Liver (tissue), 9 donors: ENCODE measurements around the gene RNF145. TPM values are rescaled to one million over a fixed set of nuclear protein-coding genes. Genes with fewer than 3 reads are reported as not detected.

ENCODE experiments used
- DNase-seq: peaks from one replicate; pipeline ENCODE4 v3.0.0-alpha.2; 2017; ENCODE audit warnings: low spot score
- H3K27ac ChIP-seq, 2 donors: one replicate each; pipeline ENCODE4 v1.7.0; 2013; ENCODE audit warnings: inconsistent platforms in 2 of 2, low read length in 2 of 2, control low read depth in 1 of 2, low read depth in 1 of 2, mild to moderate bottlenecking in 1 of 2
- H3K27me3 ChIP-seq, 4 donors: one replicate each; pipeline versions ENCODE4 v1.6.1 to v1.7.0; 2013; ENCODE audit warnings: low read length in 3 of 4, inconsistent platforms in 1 of 4, mild to moderate bottlenecking in 1 of 4, moderate library complexity in 1 of 4; ENCODE audit not compliant: control insufficient read depth in 4 of 4, insufficient read depth in 4 of 4
- H3K36me3 ChIP-seq, 4 donors: one replicate each; pipeline versions ENCODE4 v1.6.1 to v1.7.0; 2013; ENCODE audit warnings: low read length in 3 of 4, mild to moderate bottlenecking in 3 of 4, low read depth in 1 of 4, moderate library complexity in 1 of 4; ENCODE audit not compliant: control insufficient read depth in 4 of 4, insufficient read depth in 3 of 4
- H3K4me1 ChIP-seq, 4 donors: one replicate each; pipeline versions ENCODE4 v1.6.1 to v1.7.0; 2013; ENCODE audit warnings: low read length in 3 of 4, mild to moderate bottlenecking in 3 of 4, moderate library complexity in 1 of 4; ENCODE audit not compliant: control insufficient read depth in 4 of 4, insufficient read depth in 4 of 4
- H3K4me3 ChIP-seq, 3 donors: one replicate each; pipeline versions ENCODE4 v1.6.1 to v1.7.0; 2013; ENCODE audit warnings: low read length in 3 of 3, control low read depth in 1 of 3, low read depth in 1 of 3, mild to moderate bottlenecking in 1 of 3
- H3K9ac ChIP-seq, 2 donors: one replicate each; pipeline ENCODE4 v1.7.0; 2013; ENCODE audit warnings: low read length in 2 of 2, mild to moderate bottlenecking in 2 of 2, moderate library complexity in 2 of 2, control low read depth in 1 of 2, low read depth in 1 of 2
- H3K9me3 ChIP-seq, 4 donors: one replicate each; pipeline versions ENCODE4 v1.6.1 to v1.7.0; 2013; ENCODE audit warnings: low read length in 3 of 4; ENCODE audit not compliant: control insufficient read depth in 4 of 4
- CTCF ChIP-seq: fragments of 150-350 bp; IDR thresholded peaks from 2 replicates; pipeline ENCODE4 v1.5.1; 2017; ENCODE audit warnings: improper control_type of control experiment, low read depth, low read length; ENCODE audit not compliant: missing input control
- FOXA1 ChIP-seq: IDR thresholded peaks from 2 replicates; pipeline ENCODE4 v1.6.1; 2016; ENCODE audit warnings: antibody characterized with exemption
- FOXA2 ChIP-seq: IDR thresholded peaks from 2 replicates; pipeline ENCODE4 v1.6.1; 2016; ENCODE audit warnings: antibody characterized with exemption
- GABPA ChIP-seq, 2 donors: IDR thresholded peaks in 1 of 2; conservative IDR thresholded peaks in 1 of 2; 2 replicates each; pipeline ENCODE4 v1.6.1; 2016; ENCODE audit warnings: antibody characterized with exemption in 2 of 2, mild to moderate bottlenecking in 1 of 2, moderate library complexity in 1 of 2
- HNF4A ChIP-seq, 2 donors: conservative IDR thresholded peaks; 2 replicates each; pipeline ENCODE4 v1.6.1; 2016; ENCODE audit warnings: antibody characterized with exemption in 2 of 2, mild to moderate bottlenecking in 2 of 2
- HNF4G ChIP-seq: IDR thresholded peaks from 2 replicates; pipeline ENCODE4 v1.6.1; 2016; ENCODE audit warnings: antibody characterized with exemption
- JUND ChIP-seq, 2 donors: IDR thresholded peaks; 2 replicates each; pipeline ENCODE4 v1.6.1; 2016; ENCODE audit warnings: antibody characterized with exemption in 2 of 2
- MAX ChIP-seq: IDR thresholded peaks from 2 replicates; pipeline ENCODE4 v1.6.1; 2016; ENCODE audit warnings: antibody characterized with exemption
- NR2F2 ChIP-seq: IDR thresholded peaks from 2 replicates; pipeline ENCODE4 v1.6.1; 2016; ENCODE audit warnings: antibody characterized with exemption
- RAD21 ChIP-seq, 2 donors: IDR thresholded peaks; 2 replicates each; pipeline ENCODE4 v1.6.1; 2016; ENCODE audit warnings: antibody characterized with exemption in 2 of 2, mild to moderate bottlenecking in 2 of 2
- REST ChIP-seq: IDR thresholded peaks from 2 replicates; pipeline ENCODE4 v1.6.1; 2016; ENCODE audit warnings: antibody characterized with exemption, mild to moderate bottlenecking
- RXRA ChIP-seq, 2 donors: IDR thresholded peaks; 2 replicates each; pipeline ENCODE4 v1.6.1; 2017 to 2018; ENCODE audit warnings: antibody characterized with exemption in 2 of 2, mild to moderate bottlenecking in 1 of 2
- SP1 ChIP-seq: IDR thresholded peaks from 2 replicates; pipeline ENCODE4 v1.6.1; 2018; ENCODE audit warnings: antibody characterized with exemption, mild to moderate bottlenecking
- TAF1 ChIP-seq: conservative IDR thresholded peaks from 2 replicates; pipeline ENCODE4 v1.6.1; 2016; ENCODE audit warnings: antibody characterized with exemption, mild to moderate bottlenecking
- YY1 ChIP-seq: IDR thresholded peaks from 2 replicates; pipeline ENCODE4 v1.6.1; 2016; ENCODE audit warnings: antibody characterized with exemption, mild to moderate bottlenecking
- WGBS: extraction: QIAGEN DNeasy Blood & Tissue Kit; methylation state at CpG from one replicate; pipeline ENCODE4 v1.1.7; 2013; 5-methylcytosine and 5-hydroxymethylcytosine counted together
- polyA plus RNA-seq, 2 donors: library from polyadenylated mRNA; stranded (reverse) in 1 of 2; unstranded in 1 of 2; fragments of 200-250 nt in 1 of 2; fragments of >200 nt in 1 of 2; fragmentation: Nextera tagmentation in 1 of 2; extraction: Ambion mirVana in 1 of 2; gene quantifications; one replicate each; pipeline versions ENCODE4 v1.2.1 to v1.2.3, GENCODE V29; 2013 to 2015
- total RNA-seq, 2 donors: library from RNA; depleted of rRNA; stranded (reverse); fragments of >200 nt; gene quantifications; one replicate each; pipeline ENCODE4 v1.2.3, GENCODE V29; 2014
- TF ChIP-seq, protein P1 (sequence below): IDR thresholded peaks from 2 replicates; pipeline ENCODE4 v1.6.1; 2016; ENCODE audit warnings: antibody characterized with exemption
- TF ChIP-seq, protein P2 (sequence below): IDR thresholded peaks from 2 replicates; pipeline ENCODE4 v1.6.1; 2016; ENCODE audit warnings: antibody characterized with exemption
- donor health status: healthy.
- donor health status: healthy.
- donor health status: healthy.
- donor health status: healthy.
- donor health status: healthy.

The RNF145 gene
- total and polyA plus RNA-seq, 4 donors, result 2.9 to 34.6 (median 11.7) TPM

GRCh38 chr5:159208514-159209437 lies 577 bp downstream of the RNF145 start:
- peak overlapping the region; percentile 86 to 97 (median 88) for H3K4me3 ChIP-seq
- H3K27ac ChIP-seq, result peak overlapping the region; percentile 83 to 90
- H3K9ac ChIP-seq, result peak overlapping the region; percentile 68 to 87
- no peaks in the 10 kb centered on the region for H3K9me3 ChIP-seq
- H3K36me3 ChIP-seq, result no peaks in the 10 kb centered on the region
- H3K4me1 ChIP-seq, result peaks cover 2 to 20% (median 13%) of the 10 kb centered on the region in 4 donors
- H3K27me3 ChIP-seq, result no peaks in the 10 kb centered on the region
- WGBS, result under 1% methylated on average over 65 of the region's 65 CpGs
- DNase-seq, result peak; percentile 50
- no peak for TF ChIP-seq REST
- no peak for TF ChIP-seq FOXA2
- no peak for TF ChIP-seq HNF4G
- TF ChIP-seq RXRA (IDR thresholded peaks at IDR 0.05), result no peak
- TF ChIP-seq MAX, result no peak
- TF ChIP-seq FOXA1, result no peak

DNA sequence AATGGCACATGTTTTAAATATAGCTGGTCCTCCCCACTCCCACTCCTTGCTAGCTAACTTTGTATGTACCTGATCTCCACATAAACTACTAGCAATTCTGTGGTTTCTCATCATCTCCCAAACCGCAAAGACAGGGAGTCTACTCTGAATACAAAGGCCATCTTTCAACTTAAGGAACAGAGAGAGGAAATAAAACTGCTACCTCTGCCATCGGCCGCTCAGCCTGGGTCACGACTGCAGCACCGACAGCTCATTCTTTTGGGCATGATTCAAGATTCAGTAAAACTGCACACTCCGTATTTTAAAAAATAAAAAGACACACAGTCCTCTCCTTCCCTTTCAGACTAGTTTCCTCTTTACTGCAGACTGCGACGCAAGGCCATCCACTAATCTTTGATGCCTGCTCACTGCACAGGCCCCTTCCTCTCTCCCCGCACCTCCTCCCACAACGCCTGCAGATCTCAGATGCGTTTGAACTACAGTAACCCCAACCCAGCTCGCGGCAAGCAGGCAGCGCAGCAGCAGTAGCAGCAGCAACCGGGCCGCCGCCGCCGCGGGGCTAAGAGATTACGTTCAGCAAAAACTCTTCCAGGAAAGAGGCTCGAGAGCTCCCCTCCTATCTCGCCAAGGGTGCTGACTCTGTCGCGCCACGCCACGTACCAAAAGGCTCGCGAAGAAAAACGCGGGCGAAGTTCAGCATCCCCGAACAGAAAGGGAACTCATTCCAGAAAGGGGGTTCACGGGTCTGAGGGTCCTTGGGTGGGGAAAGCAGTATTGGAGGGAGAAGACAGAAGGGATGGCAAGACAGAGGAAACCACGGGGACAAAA lies 1.5 kb downstream of the RNF145 start:
- H3K9ac ChIP-seq, result peak overlapping the region; percentile 68 to 87
- peak; percentile 83 for DNase-seq
- H3K4me1 ChIP-seq, result peaks cover 2 to 20% (median 13%) of the 10 kb centered on the region in 4 donors
- peak overlapping the region; percentile 83 to 90 for H3K27ac ChIP-seq
- no peaks in the 10 kb centered on the region for H3K27me3 ChIP-seq
- H3K9me3 ChIP-seq, result no peaks in the 10 kb centered on the region
- peak overlapping the region; percentile 86 to 88 (median 86) for H3K4me3 ChIP-seq
- no peaks in the 10 kb centered on the region for H3K36me3 ChIP-seq
- 2% methylated on average over 35 of the region's 35 CpGs for WGBS
- TF ChIP-seq YY1, result peak; percentile 78
- TF ChIP-seq REST, result peak; percentile 24
- TF ChIP-seq RXRA (IDR thresholded peaks at IDR 0.05), result peak; percentile 77 to 82
- no peak for TF ChIP-seq TAF1
- TF ChIP-seq NR2F2, result no peak
- TF ChIP-seq GABPA (IDR thresholded peaks at IDR 0.05 in 1 of 2, conservative IDR thresholded peaks at IDR 0.05 in 1 of 2), result peak in 1 of 2 donors; percentile 20
- peak; percentile 37 for TF ChIP-seq SP1
- TF ChIP-seq FOXA1, result no peak
- TF ChIP-seq RAD21 (IDR thresholded peaks at IDR 0.05), result peak in 1 of 2 donors; percentile 26
- TF ChIP-seq MAX, result peak; percentile 25
- TF ChIP-seq HNF4A (conservative IDR thresholded peaks at IDR 0.05), result no peak
- TF ChIP-seq CTCF, result no peak
- TF ChIP-seq JUND (IDR thresholded peaks at IDR 0.05), result no peak
- TF ChIP-seq HNF4G, result no peak
- TF ChIP-seq, protein P1, sequence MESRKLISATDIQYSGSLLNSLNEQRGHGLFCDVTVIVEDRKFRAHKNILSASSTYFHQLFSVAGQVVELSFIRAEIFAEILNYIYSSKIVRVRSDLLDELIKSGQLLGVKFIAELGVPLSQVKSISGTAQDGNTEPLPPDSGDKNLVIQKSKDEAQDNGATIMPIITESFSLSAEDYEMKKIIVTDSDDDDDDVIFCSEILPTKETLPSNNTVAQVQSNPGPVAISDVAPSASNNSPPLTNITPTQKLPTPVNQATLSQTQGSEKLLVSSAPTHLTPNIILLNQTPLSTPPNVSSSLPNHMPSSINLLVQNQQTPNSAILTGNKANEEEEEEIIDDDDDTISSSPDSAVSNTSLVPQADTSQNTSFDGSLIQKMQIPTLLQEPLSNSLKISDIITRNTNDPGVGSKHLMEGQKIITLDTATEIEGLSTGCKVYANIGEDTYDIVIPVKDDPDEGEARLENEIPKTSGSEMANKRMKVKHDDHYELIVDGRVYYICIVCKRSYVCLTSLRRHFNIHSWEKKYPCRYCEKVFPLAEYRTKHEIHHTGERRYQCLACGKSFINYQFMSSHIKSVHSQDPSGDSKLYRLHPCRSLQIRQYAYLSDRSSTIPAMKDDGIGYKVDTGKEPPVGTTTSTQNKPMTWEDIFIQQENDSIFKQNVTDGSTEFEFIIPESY, result no peak
- TF ChIP-seq, protein P2, sequence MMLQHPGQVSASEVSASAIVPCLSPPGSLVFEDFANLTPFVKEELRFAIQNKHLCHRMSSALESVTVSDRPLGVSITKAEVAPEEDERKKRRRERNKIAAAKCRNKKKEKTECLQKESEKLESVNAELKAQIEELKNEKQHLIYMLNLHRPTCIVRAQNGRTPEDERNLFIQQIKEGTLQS, result no peak
